ENCODE measurements around the gene SLC25A1.

- TF ChIP-seq CTCF (IDR thresholded peaks at IDR 0.05; ENCODE audit: poor library complexity, severe bottlenecking), result no peak
- TF ChIP-seq POLR2AphosphoS5 (IDR thresholded peaks at IDR 0.05), result no peak
Measured at GRCh38 chr22:19175602-19176174, 2.8 kb downstream of the SLC25A1 start.

All from neural cell (in vitro differentiated cells).